Measurements from ENCODE around the gene ABCC4. TPM values are rescaled to one million over a fixed set of nuclear protein-coding genes. Genes with fewer than 3 reads are reported as not detected.
"Not testable (repeated sequence)": the region's sequence is repeated elsewhere in the genome, so short reads cannot be mapped to it uniquely, and the experiment has no call there.

The ABCC4 gene
- total RNA-seq, 1 donor from 2014 or later: 39.8 TPM

DNA sequence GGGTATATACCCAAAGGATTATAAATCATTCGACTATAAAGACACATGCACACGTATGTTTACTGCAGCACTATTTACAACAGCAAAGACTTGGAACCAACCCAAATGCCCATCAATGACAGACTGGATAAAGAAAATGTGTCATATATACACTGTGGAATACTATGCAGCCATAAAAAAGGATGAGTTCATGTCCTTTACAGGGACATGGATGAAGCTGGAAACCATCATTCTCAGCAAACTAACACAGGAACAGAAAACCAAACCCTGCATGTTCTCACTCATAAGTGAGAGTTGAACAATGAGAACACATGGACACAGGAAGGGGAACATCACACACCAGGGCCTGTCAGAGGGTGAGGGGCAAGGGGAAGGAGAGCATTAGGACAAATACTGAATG lies 102.6 kb downstream of the ABCC4 start:
- not testable (repeated sequence) for DNase-seq (ENCODE audit: low spot score)

DNA sequence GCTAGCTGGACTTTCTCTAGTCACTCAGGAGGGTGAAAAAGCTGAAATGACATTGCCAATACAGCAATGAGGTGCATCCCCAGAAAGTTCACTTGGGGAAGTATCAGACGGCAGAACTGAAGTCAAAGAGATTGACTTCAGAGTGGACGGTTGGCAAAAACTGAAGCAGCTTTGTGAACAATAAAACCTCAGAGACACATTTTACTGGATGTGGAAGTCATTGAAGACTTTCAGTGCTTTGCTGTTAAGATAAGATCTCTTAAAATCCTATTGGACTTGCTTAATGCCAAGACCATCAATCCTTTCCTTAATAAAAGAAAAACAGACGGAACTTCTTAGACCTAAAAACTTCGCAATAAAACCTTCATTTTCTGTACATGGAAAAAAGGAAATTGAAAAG lies 103.7 kb downstream of the ABCC4 start:
- no peak for DNase-seq (ENCODE audit: low spot score)

DNA sequence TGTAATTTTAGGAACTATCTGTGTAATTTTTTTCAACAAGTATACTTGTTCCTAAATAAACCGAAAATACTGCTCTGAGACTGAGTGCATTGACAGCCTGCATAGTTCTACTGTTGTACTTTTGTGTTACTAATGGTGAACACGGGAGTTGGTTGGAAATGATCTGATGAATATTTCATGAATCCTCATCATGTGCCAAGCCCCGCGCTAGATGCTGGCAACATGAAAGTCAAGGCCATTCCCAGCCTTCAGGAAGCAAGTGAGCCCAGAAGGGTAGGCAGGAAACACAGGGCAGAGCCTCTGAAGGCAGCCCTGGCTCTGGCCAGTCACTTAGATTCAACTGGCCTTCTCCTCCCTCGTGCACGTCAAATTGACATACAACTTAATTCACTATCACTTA lies 106.1 kb downstream of the ABCC4 start:
- no peak for DNase-seq (ENCODE audit: low spot score)

DNA sequence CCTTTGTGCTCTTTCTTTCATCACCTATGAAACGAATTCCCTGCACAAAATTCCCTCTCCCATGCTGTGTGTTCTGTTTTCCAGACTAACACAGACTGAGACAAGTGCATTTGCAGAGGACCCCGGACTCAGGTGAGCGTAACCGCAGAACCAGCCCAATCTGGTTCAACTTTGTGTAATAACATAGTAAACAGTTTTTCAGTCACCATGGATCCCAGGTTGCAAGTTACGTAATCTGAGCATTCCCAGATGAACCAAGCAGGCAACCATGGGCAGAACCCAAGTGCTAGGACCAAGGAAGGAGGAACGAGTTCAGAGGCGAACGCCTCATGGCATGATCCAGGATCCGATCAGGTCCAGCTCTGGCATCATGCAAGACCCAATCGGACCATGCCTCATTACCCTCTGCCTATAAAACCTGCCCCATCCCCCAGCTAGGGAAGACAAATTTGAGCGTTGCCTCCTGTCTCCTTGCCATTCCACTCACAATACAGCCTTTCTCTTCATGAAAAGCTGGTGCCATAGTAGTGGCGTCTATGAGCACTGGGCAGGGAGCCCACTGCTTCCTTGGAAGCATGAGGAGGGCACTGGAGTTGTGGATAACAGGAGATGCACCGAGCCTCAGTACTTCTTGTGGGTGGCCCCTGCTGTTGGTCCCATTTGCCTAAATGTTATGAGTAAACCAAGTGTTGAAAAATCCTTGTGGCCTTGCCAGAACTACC lies 107.6 kb downstream of the ABCC4 start:
- DNase-seq (ENCODE audit: low spot score): no peak

DNA sequence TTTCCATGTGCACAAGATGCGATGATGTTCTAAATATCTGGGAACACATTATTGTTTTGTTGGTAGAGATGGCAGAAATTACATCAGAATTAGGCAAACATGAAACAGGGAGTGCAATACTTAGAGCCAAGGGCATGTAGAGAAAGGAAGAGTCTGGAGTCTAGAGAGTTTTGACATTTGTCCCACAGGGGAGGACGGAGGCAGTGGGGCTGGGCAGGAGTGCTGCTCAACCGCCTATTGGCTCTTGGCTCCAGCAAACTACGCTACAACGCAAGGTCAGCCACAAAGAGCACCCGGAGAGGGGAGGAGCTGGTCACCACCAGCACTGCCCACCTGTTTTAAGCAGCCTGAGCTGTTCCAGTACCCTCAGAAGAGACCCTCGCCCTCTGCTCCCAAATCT lies 108.3 kb downstream of the ABCC4 start:
- DNase-seq (ENCODE audit: low spot score): no peak

DNA sequence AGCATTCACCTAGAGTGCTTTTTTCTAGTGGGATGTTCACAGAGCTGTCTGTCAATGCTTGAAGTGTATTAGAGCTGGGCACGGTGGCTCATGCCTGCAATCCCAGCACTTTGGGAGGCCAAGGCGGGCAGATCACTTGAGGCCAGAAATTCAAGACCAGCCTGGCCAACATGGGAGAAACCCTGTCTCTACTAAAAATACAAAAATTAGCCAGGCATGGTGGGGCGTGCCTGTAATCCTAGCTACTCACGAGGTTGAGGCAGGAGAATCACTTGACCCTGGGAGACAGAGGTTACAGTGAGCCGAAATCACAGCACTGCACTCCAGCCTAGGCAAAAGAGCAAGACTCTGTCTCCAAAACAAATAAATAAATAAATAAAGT lies 108.7 kb downstream of the ABCC4 start:
- not testable (repeated sequence) for DNase-seq (ENCODE audit: low spot score)

DNA sequence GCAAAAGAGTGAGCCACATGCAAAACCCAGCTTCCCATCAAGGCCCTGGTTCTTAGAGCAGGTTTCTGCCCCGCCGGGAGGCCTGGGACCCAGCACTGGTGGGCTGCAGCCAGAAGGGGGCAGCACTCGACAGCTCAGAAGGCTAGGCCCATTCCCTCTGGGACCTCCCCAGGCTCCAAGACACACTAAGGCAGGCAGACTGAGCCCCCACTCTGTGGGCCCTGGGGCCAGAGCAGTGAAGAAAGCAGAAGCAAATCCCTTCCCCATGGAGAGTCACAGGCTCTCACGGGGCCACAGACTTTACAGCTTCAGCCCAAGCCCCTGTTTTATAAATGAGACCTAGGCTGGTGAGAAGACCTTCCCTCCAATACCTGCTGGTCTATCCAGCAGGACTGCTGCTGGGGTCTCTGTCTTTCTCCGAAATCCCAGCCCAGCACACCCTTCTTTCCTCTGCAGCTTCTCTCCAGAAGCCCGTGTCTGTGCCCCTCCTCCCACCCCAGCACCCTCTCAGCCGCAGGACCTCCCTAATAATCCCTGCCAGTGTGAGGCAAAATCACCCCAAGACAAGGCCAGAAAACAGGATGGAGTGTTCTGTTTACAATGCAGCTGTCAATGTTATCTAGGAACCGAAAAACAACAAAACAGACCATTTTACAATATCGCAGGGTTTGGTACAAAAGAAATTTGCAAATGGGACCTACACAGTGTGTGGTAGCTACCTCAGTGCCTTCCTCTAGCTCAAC lies 109.3 kb downstream of the ABCC4 start:
- DNase-seq (ENCODE audit: low spot score): peak; percentile 80

DNA sequence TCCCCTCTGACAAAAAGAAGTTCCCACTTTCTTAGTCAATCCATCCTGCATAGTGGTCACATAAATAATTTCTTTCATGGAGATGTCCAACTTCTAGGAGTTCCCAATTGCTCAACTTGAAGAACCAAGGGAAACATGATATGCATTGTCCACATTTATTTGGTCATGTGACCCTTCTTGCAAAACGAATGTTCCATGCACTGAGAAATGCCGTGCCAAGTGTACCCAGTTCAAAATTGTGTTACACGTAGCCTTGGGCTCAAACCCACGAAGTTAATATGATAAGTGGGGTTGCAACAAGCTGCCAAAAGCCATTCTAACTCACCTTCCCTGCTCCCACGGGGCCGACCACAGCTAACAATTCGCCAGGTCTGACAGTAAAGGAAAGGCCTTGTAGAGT lies 113.1 kb downstream of the ABCC4 start:
- DNase-seq (ENCODE audit: low spot score): no peak

DNA sequence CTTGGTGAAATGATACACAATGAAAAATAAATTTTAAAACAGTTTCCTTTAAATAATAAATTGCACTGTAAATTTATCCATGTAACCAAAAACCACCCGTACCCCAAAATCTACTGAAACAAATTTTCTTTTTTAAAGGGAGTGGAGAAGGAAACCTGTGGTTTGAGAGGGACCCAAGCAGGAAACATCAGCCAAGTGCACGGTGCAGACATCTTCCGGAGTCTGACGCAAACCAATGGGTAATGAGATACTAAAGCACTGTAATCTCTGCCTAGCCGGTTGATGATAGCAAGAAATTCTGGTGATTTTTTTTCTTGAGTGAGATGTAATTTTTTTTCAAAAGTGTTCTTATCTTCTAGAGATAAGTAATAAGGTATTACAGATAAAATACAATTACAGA lies 115.4 kb downstream of the ABCC4 start:
- DNase-seq (ENCODE audit: low spot score): no peak

DNA sequence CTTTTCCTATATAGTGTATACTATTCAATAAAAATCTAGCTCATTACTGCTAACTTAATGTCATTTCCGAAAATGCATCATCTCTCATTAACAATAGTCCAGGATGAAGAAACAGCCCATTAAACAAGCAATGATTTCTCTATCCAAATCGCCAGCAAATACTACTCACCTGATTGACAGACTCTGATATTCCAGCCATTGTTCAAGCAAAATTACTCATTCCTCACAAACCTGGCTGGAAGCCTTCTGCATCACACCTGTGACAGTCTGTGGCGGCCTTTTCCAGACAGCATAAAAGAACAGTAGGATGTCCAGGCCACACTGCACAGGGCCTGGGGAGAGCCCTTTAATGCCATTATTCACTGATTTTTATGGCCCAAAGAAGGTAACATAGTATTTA lies 115.9 kb downstream of the ABCC4 start:
- DNase-seq (ENCODE audit: low spot score): no peak

DNA sequence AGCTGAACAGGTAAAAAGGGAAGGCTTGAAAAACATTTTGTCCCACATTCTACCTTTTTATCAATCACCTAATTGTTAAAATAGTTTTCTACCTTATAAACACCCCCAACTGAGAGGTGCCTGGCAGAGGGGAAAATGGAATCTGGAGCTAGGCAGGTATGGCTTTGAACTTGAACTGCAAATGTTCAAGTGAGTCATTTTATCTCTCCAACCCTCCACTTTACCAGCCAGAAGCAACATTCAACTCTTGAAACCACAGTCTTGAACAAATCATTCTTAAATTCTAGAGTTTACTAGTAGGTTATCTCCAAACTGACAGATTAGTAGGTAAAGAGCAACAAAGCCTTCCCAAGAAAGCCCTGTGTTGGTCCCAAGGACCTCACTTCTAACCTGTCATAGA lies 116.9 kb downstream of the ABCC4 start:
- no peak for DNase-seq (ENCODE audit: low spot score)

DNA sequence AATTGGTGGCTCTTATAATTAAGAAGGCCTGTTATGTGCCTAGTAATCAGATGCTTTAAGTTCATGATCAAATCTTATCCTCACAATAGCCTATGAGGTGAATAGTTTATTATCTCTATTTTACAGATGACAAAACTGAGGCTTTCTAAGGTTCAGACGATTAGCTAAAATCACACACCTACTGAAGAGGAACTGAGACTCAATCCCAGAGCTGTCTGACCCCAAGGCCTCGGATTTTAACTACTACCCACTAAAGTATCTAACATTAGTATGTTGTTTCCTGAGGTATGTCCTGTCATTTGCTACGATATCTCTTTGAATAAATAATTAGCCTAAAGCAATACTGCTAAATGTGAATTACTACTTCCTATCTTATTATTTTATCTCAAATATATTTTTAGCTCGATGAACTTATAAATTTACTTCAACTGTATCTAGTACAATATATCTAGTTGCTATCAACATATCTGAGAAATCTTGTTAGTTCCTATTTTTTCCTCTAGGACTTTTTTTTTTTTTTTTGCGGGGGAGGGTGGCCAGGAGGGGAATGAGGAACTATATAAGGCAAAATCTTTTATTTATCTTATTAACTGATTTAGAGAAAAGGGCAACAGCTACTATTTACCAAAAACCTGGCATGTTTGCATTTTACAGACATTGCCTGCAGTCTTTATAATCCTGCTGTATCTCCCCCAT lies 118.5 kb downstream of the ABCC4 start:
- DNase-seq (ENCODE audit: low spot score): no peak

DNA sequence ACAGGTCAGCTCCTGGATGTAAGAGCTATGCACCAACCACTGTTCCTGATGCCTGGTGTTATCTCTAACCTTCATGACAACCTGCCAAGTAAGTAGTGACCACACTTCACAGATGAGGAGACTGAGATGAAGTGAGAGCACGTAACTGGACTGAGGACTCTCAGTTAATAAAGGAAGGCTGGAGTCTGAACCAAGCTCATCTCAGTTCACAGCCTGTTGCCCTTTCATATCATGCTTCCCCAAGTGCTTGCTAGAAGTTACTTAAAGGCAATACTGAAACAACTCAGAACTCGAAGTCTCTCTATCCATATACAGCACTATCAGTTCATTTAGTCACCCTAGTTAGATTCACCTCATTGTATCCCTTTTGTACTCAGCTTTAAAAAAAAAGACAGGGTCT lies 119.7 kb downstream of the ABCC4 start:
- no peak for DNase-seq (ENCODE audit: low spot score)

DNA sequence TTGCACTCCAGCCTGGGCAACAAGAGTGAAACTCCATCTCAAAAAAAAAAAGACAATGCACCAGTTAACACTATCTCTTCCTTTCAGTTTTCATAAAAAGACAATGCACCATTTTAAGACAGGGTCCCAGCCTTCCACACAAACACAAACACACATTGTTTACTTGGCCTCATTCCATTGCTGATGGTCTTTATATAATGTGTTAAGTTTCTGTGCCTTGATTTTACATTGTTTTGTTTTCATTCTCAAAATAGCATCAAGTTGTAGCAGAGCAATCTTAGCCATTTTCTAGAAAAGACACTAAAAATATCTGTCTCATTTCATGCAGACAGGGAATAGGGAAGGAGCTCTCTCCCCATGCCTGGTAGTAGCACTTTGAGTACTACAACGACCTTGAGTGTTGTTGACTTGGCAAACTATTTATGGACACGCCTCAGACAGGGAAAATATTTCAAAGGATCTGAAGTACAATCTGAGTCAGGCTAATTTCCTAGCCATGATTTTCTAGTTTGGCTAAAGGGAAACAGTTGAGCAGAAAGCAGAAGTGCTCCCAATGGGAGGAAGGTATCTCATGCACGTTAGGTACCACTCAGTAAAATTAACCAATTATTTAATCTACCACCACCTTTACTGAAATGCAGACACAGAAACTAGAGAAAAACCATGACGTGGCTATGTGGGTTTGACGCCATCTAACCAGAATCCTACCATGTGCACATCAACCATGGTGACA lies 120.6 kb downstream of the ABCC4 start:
- no peak for DNase-seq (ENCODE audit: low spot score)

DNA sequence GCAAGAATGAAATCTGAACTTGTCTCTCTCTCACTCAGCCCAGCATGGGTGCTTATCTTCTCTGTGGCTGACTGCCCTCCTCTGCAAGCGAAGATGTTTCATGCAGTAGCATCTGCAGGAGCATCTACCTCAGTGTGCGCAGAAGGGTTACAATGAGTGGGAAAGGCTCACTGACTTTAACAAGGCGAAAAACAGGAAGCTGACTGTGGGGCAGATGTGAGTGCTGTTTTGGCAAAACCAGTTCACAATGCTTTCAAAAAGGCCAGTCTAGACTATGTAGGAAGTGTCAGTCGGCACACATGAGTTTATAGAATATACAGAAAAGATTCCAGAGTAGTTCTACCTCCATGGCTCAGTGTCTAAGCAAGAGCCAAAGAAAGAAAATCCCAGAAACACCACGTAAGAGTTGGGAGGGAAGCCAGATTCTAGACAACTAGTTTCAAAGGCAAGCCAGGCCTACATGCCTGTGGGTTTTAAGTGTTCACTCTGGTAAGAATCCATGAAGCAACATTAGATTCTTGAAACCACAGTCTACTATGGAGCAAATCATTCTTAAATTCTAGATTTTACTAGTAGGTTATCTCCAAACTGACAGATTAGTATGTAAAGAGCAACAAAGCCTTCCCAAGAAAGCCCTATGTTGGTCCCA lies 124.5 kb downstream of the ABCC4 start:
- DNase-seq (ENCODE audit: low spot score): no peak

DNA sequence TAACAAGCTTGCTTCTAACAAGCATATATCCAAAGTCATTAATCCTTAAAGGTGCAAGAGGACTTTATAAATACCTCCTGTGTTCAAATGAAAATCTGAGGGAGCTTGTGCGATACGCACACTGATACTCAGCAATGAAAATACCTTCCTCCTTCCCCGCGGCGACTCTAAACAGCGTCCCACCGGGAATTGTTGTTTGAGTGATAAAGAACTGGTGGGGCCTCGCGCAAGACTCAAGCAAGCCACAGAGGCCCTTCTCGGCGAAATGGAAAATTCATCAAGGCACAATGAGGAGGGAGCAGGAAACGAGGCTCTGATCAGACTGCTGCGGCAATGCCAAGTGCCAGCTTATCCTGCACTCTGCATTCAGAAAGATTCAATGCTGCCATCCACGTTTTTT lies 126.7 kb downstream of the ABCC4 start:
- no peak for DNase-seq (ENCODE audit: low spot score)

DNA sequence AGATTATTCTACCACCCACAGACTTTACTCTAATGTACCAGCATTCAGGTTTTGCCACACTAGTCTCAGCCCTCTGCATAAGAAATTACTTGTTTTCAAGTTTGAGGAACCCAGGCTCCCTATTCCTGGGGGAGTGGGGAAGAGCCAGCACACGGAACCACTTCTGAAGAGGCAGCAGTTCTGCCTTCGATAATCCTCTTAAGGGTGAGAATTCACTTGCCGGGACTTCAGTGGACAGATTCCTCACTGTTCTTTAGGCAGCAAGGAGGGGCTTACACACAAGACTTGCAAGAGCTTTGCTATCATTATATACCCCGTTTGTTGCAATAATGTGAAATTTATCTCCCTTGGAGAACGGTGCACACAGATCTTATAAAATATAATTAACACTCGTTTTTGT lies 133.1 kb downstream of the ABCC4 start:
- DNase-seq (ENCODE audit: low spot score): no peak

DNA sequence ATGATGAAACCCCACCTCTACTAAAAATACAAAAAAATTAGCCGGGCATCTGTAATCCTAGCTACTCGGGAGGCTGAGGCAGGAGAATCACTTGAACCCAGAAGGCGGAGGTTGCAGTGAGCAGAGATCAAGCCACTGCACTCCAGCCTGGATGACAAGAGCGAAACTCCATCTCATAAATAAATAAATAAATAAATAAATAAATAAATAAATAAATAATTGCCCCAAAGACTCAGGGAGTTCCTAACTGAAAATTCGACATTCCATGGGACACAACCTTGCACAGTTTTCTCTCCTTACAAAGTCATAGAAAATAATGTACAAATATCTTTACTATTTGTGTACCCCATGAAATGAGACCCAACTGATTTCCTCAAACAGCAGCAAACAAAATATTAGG lies 134.2 kb downstream of the ABCC4 start:
- DNase-seq (ENCODE audit: low spot score): not testable (repeated sequence)

DNA sequence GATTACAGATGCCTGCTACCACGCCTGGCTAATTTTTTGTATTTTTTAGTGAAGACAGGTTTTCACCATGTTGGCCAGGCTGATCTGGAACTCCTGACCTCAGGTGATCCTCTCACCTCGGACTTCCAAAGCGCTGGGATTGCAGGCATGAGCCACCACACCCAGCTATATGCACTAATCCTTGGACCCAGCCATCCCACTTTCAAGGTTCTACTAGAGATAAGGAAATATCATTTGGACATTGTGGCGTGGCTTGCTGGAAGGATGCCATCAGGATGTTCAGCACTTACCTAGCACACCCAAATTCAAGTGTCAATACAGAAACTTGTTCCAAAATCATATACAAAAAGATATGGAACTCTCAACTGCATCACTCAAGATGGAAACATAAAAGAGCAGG lies 136.4 kb downstream of the ABCC4 start:
- DNase-seq (ENCODE audit: low spot score): no peak

DNA sequence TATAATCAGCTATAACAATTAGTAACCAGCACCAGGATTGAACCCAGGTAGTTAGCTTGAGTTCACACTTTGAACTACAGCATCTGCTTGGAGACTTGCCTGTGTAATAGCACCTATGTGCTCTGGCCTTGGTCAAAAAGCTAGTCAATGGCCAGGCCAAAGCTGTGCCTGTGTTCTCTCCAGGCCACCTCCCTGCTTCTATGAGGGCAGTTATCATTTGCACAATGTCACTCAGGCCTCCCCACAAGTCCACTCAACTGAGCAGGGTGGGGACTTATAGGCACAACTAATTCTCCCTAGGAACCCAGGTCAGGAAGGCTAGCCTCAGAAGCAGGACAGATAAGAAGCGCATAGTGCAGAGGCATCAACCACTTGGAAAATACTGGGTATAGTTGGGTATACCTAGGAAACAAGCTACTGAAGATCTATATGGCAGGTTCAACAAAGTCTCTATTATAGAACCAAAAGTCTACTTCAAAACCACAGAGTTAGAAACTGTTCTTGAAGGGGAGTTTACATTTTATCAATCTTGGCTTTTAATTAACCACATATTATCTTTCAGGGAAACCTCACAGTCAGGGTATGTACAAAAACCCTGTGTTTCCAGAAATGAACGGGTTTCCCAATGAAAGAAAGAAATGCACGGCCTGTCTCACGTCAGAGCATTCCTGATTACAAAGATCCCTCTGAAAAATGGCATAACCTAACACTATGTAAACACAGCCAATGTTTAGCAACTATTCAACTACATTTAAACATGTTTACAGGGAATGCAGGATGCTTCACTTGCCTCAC lies 140.9 kb downstream of the ABCC4 start:
- no peak for DNase-seq (ENCODE audit: low spot score)

DNA sequence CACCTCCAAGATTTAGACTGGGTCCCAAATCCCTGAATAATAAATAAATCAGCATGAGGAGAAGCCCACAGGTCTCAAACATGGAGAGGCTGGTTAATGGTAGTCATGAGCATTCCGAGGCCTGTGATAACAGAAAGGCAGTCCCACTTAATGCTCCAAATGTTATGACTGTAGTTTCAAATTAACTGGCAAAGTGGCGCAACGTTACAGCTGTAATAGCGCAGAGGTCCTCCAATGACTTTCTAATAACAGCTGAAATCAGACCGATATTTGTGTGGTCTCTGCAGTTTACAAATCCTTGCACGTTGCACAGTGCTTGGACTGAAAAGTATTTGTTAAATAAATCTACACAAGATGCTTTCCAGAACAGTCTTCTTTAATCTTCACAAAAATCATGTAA lies 141.8 kb downstream of the ABCC4 start:
- no peak for DNase-seq (ENCODE audit: low spot score)

All from mucosa of gallbladder (tissue), 1 donor.